NCI-H1930 (cell line): Measurements from ENCODE around the gene ADAMTS8.

Experiments
- DNase-seq, 2 experiments: peaks; one replicate each; lab custom pipeline; 2025; lab: John Stamatoyannopoulos, UW

Gene ADAMTS8

DNA sequence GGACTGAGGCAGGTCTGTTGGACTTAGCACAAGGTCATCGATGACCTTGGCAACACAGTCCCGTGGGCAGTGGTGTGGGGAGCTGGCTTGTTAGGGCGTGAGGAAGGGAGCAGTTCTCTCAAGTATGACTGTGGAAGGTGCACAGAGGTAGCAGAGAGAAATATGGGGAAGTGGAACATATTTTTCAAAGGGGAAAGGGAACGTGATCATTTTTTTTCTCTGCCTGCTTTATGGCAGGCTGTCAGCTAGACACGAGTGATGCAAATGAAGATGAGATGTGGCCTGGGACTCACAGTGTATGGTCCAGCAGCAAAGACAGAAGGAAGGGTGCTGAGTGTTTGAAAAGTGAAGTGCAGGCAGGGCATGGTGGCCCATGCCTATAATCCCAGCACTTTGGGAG, 30.6 kb downstream of the ADAMTS8 start:
- DNase-seq, result no peak

- DNase-seq, result no peak
These were observed 31.4 kb downstream of the ADAMTS8 start for GRCh38 chr11:130396965-130397364.

- no peak for DNase-seq
These were observed 33.8 kb downstream of the ADAMTS8 start for GRCh38 chr11:130394615-130395014.

GRCh38 chr11:130391711-130392110, 36.7 kb downstream of the ADAMTS8 start:
- DNase-seq, result no peak

- no peak for DNase-seq
These were observed 38.2 kb downstream of the ADAMTS8 start for GRCh38 chr11:130390071-130390758.

DNA sequence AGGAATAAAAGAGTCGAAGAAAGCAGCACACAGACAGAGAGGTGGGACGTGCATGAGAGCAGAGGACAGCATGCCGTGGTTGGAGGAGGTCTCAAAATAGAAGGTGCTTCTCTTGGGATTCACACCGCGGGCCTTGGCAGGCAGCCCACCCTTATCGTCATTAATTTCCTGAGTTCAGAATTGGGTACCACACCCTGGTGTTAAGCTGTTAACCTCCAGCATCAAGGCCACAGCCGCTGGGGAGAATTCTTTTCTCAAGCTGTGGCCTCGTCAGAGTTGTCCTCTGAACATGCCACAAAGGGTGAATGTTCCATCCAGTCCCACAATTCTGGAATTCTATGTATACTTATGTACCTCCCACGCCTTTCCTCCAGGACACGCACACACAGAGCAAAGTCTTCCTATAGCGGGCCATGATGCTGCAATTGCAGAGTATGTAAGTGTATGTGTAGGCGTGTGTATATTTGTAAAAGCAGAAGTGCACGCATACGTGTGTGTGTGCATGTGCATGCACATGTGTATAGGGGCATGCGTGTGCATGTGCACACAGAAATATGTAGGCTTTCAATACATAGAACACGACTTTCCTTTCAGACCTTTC, 39.0 kb downstream of the ADAMTS8 start:
- no peak for DNase-seq

DNA sequence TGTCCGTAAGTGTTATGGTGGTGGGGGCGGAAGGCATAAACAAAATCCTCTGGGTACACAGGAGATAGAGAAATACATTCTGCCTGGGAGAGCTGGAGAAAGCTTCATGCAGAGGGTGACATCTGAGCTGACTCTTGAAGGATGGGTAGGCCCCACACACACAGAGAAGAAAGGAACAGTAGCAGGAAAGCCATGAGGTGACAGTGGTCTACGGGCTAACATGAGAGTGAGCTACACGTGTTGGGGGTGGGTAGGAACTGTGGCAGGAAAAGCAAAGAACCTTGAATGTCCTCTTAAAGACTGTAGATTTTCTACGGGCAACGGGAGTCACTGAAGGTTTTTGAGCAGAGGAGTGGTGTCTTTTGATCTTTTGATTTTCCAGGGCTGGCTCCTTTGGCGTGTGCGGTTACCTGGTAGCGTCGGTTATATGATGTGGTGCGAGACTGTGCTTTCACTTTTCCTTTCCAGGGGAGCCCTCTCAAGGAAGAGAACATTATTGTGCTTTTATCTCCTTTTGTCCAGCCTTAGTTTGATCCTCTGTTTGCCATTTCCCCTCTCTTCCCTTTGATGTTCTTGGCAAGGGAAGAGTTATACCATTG, 39.7 kb downstream of the ADAMTS8 start:
- no peak for DNase-seq

GRCh38 chr11:130386056-130386455, 42.4 kb downstream of the ADAMTS8 start:
- no peak for DNase-seq

GRCh38 chr11:130383344-130384211, 44.8 kb downstream of the ADAMTS8 start:
- DNase-seq, result no peak

- DNase-seq, result no peak
These were observed 47.1 kb downstream of the ADAMTS8 start for GRCh38 chr11:130381317-130381716.

DNA sequence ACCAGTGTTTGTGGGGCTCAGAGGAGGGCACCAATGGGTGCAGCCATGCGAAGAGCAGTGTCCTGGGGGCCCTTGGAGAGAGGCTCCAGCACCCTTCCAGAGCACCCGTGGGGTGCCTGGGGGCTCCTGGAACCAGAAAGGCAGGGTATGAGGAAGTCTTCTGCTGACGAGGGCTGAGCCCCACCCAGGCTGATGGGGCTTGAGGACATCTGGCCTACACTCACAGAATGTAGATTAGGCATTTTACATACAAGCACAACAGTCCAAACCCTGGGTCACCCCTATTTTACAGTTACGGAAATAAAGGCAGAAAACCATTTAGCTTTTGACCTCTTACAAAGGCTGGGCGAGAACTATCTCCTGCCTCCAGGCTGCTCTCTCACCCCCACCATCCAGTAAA, 47.6 kb downstream of the ADAMTS8 start:
- no peak for DNase-seq

- no peak for DNase-seq
These were observed 49.1 kb downstream of the ADAMTS8 start for GRCh38 chr11:130379276-130379675.

DNA sequence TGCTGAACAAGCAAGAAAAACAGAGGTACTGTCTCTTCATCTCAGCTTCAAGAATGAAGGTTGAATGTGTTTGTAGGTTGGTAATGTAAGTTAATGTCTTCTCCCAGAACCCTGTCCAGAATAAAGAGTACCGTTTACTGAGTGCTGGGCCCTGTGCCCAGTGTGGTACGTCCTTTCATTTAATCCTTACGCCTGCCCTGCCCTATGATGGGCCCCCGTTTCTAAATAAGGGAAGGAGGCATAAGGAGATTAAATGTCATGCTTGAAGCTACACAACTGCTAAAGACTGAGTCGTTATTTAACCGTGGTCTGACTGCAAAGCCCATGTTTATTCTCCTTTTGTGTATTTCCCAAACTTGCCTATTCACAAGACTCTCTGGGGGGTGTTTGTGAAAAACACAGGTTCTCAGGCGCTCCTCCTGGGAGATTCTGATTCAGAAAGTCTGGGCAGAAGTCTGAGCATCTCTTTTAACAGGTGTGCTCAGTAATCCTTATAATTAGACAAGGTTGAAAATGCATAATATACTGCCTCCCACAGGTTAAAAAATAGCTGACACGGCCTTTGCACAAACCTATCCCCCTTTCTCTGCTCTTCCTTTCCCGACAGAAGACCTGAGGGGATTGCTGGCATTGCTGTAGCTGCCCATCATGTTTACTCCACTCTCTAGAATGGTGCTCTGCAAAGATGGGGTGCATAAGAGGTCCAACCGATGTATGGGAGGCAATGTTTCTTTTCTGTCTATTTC, 57.4 kb downstream of the ADAMTS8 start:
- DNase-seq, result no peak

GRCh38 chr11:130369713-130370112, 58.7 kb downstream of the ADAMTS8 start:
- no peak for DNase-seq

DNA sequence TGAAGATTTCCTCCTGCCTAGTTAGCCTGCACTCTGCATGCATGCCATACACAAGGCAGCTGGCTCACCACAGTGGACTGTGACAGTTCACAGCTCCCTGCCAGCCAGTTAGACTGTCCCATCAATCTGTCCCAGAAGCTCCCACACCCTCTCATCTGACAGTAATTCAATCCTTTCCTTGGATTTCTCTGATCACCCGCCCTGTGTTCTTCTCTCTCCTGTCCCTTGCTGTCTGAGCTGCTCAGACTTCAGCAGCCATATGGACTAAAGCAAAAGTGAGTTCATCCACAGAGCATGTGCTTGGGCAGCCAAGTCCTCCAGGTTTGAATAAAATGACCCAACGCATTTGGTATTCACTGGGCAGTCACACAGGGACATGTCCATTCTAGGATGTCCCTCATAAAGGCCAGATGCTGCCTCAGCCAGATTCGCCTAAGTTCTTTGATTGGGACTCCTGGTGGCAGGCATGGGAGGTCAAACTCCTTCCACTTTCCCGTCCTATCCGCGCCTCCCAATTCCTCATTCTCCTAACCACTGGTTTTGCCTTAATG, 59.2 kb downstream of the ADAMTS8 start:
- DNase-seq, result no peak

GRCh38 chr11:130359419-130359818, 69.0 kb downstream of the ADAMTS8 start:
- no peak for DNase-seq

DNA sequence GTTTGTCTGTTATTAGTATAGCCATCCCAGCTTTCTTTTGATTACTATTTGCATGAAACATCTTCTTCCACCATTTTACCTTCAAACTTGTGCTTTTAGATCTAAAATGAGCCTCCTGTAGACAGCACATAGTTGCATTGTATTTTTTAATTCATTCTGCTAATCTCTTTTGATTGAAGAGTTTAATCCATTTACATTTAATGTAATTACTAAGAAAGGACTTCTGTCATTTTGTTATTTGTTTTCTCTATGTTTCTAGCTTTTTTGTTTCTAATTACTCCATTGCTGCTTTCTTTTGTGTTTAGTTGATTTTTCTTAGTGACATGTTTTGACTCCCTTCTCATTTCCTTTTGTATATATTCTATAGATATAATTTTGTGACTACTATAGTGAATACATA, 70.0 kb downstream of the ADAMTS8 start:
- no peak for DNase-seq
